HG03095 (cell line): ENCODE data around the gene RBM14.
"Not testable (repeated sequence)": the region's sequence is repeated elsewhere in the genome, so short reads cannot be mapped to it uniquely, and the experiment has no call there.

Source experiments
- ATAC-seq: cut with Tn5 transposase; IDR thresholded peaks from one replicate; pipeline ENCODE4 v1.9.1; 2021; ENCODE audit warnings: moderate library complexity; ENCODE audit not compliant: unreplicated experiment

Gene RBM14

DNA sequence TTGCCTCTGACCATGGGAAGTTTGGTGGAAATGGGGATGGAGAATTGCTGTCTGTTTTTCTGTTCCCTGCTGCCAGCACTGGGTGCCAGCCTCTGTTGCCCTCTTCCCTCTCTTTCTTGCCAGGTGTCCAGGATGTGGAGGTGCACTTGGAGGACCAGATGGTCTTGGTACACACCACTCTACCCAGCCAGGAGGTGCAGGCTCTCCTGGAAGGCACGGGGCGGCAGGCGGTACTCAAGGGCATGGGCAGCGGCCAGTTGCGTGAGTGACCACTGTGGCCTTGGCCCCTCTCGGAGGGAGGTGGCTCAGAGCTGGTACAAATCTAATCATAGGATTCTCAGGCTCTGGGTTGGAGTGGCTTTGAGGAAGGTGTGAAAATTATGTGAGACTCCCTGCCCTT is 17.4 kb upstream of the RBM14 start:
- ATAC-seq = no peak

DNA sequence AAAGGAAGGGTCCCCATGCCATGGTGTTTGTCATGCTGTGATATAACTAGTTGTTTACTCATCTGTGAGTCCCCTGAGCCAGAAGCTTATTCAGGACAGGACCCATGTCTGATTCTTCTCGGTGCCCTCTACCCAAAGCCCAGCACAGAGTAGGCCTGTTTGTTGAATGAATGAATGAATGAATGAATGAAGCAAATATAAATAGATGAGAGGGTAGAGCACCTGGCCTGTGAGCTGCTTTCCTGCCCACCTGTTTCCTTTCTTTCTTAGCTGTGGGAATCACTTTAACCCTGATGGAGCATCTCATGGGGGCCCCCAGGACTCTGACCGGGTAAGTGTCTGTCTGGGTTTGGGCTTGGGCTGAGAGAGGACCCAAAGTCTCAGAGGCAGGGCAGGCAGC is 16.2 kb upstream of the RBM14 start:
- no peak for ATAC-seq

DNA sequence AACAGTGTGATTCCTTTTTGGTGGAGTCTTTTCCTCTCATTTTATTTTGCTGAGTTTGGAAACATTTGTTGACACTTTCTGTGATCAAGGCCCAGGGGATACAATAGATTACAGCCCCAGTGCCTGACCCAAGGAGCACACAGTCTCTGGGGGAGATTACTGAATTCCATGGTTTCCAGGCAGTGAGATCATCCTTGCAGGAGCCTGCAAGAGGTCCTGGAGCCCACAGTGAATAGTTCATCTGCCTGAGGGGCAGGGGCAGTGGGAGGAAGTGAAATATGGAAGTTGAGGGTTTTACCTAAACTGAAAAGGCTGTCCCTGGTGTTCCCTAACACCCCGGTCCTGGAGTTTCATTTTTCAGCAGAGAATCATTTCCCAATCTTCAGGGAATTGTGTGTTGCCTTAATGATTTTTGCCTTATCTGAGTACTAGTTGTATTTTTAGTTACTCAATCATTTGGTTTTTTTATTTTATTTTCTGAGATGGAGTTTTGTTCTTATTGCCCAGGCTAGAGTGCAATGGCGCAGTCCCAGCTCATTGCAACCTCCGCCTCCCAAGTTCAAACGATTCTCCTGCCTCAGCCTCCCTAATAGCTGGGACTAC is 15.7 kb upstream of the RBM14 start:
- ATAC-seq = no peak

DNA sequence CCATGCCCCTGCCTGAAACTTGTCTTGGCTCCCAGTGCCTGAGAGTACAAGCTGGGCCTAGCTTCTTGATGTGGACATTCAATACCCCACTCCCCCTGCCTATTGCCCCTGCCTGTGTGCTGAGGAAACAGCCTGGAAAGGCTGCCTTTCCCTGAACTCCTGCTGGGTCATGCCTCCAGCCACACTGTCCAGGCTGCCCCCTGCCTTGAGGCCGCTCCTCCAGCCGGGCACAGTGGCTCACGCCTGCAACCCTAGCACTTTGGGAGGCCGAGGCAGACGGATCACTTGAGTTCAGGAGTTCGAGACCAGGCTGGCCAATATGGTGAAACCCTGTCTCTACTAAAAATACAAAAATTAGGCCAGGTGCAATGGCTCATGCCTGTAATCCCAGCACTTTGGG is 13.4 kb upstream of the RBM14 start:
- no peak for ATAC-seq

DNA sequence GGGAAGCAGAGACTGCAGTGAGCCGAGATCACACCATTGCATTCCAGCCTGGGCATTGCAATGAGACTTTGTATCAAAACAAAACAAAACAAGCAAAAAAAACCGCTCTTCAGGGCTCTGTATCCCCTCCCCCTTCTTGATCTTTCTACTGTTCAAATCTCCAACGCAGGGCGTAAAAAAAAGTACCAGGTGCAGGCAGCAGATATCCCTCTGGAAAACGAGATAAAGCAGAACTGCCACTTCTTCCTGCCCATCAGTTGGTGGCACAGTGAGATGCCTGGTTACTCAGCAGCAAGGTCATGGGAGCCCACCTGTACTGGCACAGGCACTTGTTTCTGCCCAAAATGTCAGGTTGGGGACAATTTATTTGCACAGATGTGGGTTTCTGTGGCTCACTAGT is 12.3 kb upstream of the RBM14 start:
- no peak for ATAC-seq

DNA sequence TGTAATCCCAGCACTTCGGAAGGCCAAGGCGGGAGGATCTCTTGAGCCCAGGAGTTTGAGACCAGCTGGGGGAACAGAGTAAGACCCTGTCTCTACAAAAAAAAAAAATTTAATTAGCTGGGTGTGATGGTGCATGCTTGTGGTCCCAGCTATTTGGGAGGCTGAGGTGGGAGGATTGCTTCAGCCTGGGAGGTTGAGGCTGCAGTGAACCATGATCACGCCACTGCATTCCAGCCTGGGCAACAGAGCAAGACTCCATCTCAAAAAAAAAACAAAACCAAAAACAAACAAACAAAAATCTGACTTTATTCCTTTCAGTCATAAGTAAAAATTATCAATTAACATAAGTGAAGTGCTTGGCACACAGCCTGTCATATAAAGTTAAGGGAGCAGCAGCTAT is 9.8 kb upstream of the RBM14 start:
- ATAC-seq = not testable (repeated sequence)

DNA sequence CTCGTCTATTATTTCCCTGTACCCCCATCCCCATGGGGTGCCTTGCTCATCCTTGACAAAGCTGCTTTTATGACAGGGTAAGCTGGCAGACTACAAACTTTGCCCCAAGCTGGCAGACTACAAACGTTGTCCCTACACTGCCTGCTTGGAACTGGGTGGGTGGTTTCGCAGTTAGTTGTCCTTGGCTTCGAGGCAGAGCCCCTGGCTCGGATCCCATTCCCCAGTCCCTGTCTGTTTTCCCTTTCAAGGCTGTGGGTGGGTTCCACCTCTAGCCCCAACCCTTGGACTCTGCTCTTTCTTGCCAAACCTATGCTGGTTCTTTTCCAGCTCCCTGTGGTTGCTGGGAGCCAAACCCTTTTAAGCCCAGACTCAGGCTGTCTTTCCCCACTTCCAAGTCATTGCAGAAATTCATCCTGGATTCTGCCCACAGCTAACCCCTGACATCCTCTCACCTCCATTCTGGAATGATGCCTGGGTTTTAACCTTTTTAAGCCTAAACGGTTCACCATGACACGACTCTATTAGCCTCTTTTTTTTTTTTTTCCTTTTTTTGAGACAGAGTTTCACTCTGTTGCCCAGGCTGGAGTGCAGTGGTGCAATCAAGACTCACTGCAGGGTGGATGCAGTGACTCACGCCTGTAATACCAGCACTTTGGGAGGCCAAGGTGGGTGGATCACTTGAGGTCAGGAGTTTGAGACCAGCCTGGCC is 9.2 kb upstream of the RBM14 start:
- ATAC-seq = no peak

DNA sequence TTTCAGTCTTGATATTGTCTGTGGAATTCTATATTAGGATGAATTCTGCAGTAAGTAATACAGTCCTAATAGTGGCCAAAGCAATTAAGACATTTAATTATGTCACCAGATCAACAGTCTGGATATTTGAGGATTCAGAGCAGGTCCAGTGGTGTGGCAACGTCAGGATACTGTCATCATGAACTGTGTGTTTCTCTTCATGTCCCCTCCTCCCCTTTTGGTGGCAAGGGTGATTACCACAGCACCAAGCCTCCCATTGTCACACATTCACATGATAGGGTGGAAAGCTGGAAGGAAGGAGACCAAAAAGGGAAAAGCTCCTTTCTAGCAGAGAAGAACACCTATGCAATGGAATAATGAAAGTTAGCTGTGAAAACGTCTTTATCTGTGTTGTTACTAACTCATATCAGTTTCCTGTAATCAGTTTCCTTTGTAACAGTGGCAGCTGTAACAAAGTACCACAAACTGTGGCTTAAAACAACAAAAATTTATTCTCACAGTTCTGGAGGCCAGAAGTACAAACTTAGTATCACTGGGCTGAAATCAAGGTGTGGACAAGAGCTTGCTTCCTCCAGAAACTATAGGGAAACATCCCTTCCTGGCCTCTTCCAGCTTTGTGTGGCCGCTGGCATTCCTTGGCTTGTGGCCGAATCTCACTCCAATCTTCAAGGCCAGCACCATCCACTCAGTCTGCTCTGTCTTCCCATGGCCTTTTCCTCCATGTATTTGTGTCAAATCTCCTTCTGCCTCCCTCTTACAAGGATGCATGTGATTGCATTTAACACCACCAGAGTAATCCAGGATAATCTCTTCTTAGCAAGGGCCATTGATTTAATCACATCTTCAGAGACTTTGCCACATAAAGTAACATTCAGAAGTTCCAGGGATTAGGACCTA is 6.5 kb upstream of the RBM14 start:
- ATAC-seq = no peak

DNA sequence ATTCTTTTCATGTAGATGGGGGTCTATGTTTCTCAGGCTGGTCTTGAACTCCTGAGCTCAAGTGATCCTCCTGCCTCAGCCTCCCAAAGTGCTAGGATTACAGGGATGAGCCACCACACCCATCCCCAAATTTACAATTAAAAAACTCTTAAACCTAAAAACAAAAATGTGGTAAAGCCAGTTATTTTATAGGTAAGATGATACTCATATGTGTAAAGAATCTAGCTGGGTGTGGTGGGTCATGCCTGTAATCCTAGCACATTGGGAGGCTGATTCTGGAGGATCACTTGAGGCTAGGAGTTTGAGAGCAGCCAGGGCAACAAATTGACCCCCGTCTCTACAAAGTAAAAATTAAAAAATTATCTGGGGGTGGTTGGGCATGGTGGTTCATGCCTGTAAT is 4.0 kb upstream of the RBM14 start:
- ATAC-seq = no peak

DNA sequence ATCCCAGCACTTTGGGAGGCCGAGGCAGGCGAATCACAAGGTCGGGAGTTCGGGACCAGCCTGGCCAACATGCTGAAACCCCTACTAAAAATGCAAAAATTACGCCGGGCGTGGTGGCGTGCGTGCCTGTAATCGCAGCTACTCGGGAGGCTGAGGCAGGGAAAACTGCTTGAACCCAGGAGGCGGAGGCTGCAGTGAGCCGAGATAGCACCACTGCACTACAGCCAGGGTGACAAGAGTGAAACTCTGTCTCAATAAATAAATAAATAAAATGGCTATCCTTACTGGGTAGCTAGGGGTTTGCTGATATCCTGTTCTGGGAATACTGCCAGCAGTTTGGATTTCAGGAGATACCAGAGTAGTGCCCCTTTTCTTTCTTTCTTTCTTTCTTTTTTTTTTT is 2.4 kb upstream of the RBM14 start:
- ATAC-seq = no peak

DNA sequence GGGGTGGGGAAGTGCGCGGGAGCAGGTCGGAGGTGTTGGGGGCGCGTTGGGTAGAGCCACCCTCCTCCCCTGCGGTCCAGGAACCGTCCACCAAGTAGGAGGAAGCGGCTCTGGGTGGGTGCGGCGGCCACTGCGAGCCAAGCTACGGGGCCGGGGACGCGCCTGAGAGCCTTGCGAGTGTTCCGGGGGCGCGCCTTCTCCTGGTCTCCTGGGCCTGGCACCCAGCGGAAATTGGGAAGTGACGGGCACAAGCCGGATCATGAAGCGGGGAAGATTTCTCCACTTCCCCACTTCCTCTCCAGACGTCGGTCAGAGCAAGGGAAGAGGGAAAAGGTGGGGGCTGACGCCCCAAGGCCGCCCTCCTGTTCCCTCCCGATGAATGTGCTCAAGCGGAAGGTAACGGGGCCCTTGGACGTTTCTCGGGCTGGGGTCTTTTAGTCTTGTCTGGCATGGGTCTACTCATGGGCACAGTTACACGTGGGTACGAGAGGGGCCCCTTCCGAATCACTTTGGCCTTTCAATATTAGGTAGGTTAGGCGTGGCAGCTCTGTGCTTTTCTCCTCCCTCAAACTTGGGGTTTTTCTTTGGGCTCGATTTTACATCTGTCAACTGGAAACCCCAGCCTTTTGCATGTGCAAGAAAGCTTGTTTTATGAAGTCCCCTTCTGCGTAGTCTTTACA is 865 bp downstream of the RBM14 start:
- ATAC-seq = no peak

DNA sequence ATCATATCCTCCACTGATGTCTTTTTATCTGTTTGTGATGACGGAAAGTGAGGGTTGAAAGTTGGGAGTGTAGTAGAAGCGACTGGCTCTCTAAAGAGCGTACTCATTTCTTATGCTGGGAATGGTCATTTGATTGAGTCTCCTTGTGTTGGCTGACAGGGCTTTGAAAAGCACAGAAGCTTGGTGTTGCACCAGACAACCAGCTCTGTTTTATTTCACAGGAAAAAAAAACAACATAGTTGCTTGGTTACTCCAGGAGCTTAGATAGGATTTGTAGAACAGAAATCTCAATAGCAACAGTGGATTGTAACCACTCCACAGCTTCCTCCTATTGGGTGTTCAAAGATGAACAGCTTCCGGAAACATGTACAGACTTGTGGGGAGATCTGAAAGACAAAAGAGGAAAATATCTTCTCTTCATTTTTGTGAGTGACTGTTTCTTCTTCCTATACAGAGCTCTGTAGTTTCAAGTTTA is 2.7 kb downstream of the RBM14 start:
- ATAC-seq = no peak

DNA sequence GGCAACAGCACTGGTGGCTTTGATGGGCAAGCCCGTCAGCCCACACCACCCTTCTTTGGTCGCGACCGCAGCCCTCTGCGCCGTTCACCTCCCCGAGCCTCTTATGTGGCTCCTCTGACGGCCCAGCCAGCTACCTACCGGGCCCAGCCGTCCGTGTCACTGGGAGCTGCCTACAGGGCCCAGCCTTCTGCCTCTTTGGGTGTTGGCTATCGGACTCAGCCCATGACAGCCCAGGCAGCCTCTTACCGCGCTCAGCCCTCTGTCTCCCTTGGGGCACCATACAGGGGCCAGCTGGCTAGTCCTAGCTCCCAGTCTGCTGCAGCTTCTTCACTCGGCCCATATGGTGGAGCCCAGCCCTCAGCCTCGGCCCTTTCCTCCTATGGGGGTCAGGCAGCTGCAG is 8.0 kb downstream of the RBM14 start:
- ATAC-seq = no peak

DNA sequence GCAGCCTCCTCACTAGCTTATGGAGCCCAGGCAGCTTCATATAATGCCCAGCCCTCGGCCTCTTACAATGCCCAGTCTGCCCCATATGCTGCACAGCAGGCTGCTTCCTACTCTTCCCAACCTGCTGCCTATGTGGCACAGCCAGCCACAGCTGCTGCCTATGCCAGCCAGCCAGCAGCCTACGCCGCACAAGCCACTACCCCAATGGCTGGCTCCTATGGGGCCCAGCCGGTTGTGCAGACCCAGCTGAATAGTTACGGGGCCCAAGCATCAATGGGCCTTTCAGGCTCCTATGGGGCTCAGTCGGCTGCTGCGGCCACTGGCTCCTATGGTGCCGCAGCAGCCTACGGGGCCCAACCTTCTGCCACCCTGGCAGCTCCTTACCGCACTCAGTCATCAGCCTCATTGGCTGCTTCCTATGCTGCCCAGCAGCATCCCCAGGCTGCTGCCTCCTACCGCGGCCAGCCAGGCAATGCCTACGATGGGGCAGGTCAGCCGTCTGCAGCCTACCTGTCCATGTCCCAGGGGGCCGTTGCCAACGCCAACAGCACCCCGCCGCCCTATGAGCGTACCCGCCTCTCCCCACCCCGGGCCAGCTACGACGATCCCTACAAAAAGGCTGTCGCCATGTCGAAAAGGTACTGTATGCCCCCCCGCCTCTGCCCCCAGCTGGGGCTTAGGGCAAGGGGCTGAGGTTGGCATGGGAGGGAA is 8.8 kb downstream of the RBM14 start:
- ATAC-seq = no peak

DNA sequence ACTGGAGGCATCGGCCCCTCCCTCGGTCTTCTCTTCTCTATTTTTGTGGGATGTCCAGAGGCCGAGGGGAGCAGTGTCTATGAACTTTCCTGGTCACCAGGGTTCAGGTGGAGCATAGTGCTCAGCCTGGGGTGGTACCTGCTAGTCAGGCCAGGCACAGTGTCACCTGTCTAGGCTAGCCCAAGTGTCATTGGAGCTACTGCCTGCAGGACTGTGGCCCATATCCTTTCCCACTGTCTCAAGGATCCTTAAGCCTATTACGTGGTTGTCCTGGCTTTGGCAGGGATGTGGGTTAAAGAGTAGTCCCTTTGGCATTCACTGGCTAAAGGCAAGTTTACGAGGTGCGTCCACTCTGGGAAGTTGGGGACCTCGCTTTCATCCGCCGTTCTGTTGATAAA is 9.3 kb downstream of the RBM14 start:
- no peak for ATAC-seq

DNA sequence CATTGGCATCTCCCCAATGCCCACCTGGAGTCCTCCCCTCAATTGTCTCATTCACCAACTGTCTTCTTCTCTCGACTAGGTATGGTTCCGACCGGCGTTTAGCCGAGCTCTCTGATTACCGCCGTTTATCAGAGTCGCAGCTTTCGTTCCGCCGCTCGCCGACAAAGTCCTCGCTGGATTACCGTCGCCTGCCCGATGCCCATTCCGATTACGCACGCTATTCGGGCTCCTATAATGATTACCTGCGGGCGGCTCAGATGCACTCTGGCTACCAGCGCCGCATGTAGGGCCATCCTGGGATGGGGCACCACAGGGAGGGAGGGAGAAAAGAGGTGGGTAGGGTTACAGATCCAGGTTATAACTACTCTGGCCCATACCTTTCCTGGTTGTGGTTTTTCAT is 10.0 kb downstream of the RBM14 start:
- ATAC-seq = no peak

DNA sequence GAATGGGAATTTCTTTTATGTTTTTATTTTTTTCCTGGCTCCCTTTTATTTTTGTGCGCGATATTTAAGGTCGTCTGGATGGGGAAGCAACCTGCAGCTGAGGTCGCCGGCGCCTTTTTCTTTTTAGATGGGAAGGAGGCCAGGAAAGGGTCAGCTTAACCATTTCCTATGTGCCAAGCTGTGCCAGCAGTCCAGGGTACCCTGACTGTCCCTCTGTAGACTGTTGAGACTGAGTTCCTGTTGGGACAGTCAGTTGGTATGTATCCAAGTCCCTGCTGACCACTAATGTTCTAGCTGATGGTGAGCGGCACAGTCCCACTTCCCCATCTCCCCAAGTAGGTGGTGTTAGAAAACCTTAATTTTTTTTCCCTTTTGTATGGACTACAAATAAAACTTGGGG is 10.5 kb downstream of the RBM14 start:
- no peak for ATAC-seq

DNA sequence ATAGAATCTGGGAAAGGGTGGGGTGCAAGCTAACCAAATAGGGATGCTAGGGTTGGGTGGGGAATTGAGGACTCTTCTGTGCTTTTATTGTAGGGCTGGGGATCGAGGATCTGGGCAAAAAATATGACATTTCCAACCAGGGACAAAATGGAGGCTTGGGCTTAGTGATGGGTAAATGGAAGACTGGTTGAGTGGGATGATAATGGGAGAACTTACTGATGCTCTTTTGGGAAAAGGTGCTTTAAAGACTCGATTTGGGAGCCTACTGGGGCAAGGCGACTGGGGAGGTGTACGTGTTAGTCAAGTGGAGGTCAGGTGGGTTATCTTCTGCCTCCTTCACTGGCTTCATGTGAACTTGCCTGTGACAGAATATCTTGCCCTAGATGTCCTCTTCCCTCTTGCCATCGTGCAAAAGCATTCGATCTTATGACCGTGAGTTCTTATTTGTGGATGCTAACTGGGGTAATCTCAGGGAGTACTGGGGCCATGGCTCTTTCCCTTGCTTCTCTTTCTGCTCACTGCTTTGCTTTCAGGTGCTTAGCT is 11.7 kb downstream of the RBM14 start:
- no peak for ATAC-seq

DNA sequence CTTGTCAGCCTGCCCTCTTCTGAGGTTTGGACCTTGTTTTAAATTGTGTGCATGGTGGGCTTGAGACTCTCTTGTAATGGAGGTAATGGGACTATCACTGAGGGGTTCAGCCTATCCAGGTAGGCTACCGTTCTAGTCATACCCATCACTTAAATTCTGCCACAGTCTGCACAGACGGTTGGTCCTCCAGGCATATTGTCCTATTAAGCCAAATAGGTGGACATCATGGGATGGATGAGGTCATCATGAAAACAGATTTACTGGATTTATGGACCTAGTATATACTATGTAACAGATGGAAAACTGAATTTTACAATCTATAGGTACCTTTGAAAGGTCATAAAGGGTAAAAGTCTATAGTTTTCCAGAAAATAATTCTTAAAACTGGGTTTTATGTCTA is 12.9 kb downstream of the RBM14 start:
- no peak for ATAC-seq

DNA sequence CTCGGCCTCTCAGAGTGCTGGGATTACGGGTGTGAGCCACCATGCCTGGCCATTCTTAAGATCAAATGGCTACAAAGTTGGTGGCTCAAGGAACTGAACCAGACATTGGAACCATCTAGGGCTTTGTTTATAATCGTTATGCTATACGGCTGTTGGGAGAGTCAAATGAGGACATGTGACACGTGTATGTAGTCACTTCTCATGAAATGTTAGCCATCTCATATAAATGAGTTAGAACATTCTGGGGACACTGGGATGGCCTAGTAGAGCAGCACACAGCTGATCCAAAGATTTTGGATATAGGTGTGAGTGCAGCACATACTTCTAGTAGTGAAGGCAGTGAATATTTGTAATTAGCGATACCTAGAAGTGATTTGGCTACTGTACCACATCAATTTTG is 15.5 kb downstream of the RBM14 start:
- ATAC-seq = no peak
